ENCODE data around the gene PPP2R2D. TPM values are rescaled to one million over a fixed set of nuclear protein-coding genes. Genes with fewer than 3 reads are reported as not detected.

The PPP2R2D gene
- total and polyA plus RNA-seq, 2 experiments from 2014 or later: 25.9 to 32.1 TPM

DNA sequence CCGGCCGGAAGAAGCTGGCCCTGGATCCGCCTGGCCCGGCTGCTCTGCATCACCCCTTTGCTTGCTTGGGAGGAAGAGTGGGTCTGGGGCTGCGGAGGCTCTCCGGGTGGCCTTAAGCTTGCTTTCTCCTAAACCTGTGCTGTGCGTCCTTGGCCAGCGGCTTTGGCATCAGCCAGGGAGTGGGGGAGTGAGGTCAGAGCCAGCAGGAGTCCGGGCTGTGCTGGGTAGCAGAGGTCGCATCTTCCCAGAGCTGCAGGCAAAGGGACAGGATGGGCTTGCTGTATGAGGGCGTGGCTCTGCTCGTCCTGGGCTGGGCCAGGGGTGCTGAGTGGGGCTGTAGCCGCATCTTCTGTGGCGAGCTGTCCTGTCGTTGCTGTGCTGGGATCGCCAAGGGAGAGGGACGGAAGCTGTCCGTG is 59.8 kb downstream of the PPP2R2D start:
- Histone ChIP-seq H3K79me2 (no peaks in the 10 kb centered on the region), H3K9me2 (replicated peaks; ENCODE audit: insufficient read depth) (no peaks in the 10 kb centered on the region), H3K27me3 (no peaks in the 10 kb centered on the region), H3K36me3 (replicated peaks; ENCODE audit: insufficient read depth, low read depth) (no peaks in the 10 kb centered on the region), H3K9me3 (ENCODE audit: low read depth) (no peaks in the 10 kb centered on the region), H3K4me2 (no peak overlapping the region), H3K4me3 (no peak overlapping the region), H2AFZ (no peak overlapping the region), H3K4me1 (ENCODE audit: insufficient read depth) (no peaks in the 10 kb centered on the region), H3K27ac (no peak overlapping the region), H4K20me1 (ENCODE audit: insufficient read depth, poor library complexity, severe bottlenecking) (peaks cover 3% of the 10 kb centered on the region)
- 97% methylated on average over 18 of the region's 18 CpGs for WGBS (ENCODE audit: low lambda C conversion rate, missing lambda C conversion rate)
- TF ChIP-seq EZH2phosphoT487 (IDR thresholded peaks at IDR 0.05; ENCODE audit: low read depth, severe bottlenecking, unreplicated experiment): no peak
- TF ChIP-seq, protein P1, sequence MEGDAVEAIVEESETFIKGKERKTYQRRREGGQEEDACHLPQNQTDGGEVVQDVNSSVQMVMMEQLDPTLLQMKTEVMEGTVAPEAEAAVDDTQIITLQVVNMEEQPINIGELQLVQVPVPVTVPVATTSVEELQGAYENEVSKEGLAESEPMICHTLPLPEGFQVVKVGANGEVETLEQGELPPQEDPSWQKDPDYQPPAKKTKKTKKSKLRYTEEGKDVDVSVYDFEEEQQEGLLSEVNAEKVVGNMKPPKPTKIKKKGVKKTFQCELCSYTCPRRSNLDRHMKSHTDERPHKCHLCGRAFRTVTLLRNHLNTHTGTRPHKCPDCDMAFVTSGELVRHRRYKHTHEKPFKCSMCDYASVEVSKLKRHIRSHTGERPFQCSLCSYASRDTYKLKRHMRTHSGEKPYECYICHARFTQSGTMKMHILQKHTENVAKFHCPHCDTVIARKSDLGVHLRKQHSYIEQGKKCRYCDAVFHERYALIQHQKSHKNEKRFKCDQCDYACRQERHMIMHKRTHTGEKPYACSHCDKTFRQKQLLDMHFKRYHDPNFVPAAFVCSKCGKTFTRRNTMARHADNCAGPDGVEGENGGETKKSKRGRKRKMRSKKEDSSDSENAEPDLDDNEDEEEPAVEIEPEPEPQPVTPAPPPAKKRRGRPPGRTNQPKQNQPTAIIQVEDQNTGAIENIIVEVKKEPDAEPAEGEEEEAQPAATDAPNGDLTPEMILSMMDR (IDR thresholded peaks at IDR 0.05; ENCODE audit: poor library complexity): no peak
- no peak for TF ChIP-seq EZH2 (IDR thresholded peaks at IDR 0.05; ENCODE audit: borderline replicate concordance)
- DNase-seq (ENCODE audit: low spot score): no peak

DNA sequence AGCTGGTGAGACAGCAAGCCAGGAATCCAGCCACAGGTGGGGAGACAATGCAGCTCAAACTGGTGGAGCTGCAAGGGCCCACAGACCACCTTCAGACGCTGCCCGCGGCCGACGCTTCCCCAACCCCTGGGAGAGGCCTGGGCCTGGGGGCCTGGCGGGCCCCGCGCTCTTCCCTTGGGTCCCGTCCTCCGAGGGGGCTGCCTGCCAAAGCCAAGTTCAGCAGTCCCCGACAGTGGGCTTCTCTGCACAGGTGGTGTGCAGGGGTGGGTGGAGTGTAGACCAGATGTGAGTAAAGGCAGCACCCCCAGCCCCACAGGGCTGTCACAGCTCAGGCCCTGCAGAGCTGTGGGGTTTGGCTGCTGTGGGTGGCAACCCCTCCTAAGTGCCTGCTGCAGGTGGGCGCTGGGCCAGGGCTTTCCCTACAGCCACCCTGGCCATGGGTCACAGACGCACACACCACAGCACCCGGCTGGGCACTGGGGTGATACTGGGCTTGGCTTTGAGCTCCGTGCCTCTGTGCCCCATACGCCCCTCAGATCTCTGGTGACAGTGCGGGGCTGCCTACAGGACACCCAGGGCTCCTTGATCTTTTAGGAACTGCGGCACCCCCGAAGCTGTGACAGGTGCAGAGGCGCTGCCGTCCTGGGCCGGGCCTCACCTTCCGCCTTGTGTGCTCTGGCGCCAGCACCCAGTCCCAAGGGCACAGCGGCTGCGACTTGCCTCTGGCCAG is 60.4 kb downstream of the PPP2R2D start:
- DNase-seq (ENCODE audit: low spot score): no peak
- Histone ChIP-seq H3K27me3 (no peaks in the 10 kb centered on the region), H3K27ac (no peak overlapping the region), H2AFZ (no peak overlapping the region), H3K4me2 (no peak overlapping the region), H3K9me2 (replicated peaks; ENCODE audit: insufficient read depth) (no peaks in the 10 kb centered on the region), H3K36me3 (replicated peaks; ENCODE audit: insufficient read depth, low read depth) (no peaks in the 10 kb centered on the region), H4K20me1 (ENCODE audit: insufficient read depth, poor library complexity, severe bottlenecking) (peaks cover 3% of the 10 kb centered on the region), H3K79me2 (no peaks in the 10 kb centered on the region), H3K4me1 (ENCODE audit: insufficient read depth) (no peaks in the 10 kb centered on the region), H3K4me3 (no peak overlapping the region), H3K9me3 (ENCODE audit: low read depth) (no peaks in the 10 kb centered on the region)
- WGBS (ENCODE audit: low lambda C conversion rate, missing lambda C conversion rate): 98% methylated on average over 25 of the region's 26 CpGs
- TF ChIP-seq EZH2phosphoT487 (IDR thresholded peaks at IDR 0.05; ENCODE audit: low read depth, severe bottlenecking, unreplicated experiment) (no peak), EZH2 (IDR thresholded peaks at IDR 0.05; ENCODE audit: borderline replicate concordance) (no peak)
- TF ChIP-seq, protein P1 (IDR thresholded peaks at IDR 0.05; ENCODE audit: poor library complexity): no peak

DNA sequence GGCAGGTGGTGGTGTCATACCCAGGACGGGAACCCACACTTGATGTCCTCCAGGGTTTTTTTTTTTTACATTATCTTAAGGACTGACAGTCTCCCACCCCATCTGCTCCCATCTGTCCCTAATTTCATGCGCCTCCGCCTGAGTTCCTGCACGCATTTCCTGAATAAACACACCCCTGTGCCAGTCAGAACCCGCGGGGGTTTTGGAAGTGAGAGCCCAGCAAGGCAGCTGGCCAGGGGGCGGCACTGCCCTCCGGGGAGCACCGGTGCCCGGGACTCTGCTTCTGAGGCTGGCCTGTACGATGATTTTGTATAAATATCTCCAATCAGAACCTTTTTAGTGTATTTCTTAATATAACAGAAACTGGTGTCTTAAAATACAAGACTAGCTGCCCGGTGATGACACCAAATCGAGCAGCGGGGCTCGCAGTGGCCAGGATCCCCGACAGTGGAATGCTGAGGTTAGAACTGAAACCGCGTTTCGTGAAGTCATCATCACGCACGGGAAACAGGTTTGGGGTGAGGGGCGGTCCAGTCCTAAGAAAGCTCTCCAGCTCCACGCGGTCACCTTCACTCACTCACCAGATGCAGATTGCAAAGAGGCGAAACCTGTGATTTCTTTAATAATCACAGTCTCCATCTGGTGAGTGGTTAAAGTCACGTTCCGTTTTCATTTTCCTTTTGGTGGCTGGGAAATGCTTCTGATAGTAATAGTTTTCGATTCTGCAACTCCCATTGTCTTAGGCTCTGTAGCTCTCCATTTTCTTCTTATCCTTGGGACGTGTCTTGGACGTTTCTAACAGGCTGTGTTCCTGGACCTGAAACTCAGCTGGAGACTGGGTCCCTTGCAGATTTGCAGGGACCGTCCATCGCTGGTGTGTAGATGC is 61.2 kb downstream of the PPP2R2D start:
- no peak for DNase-seq (ENCODE audit: low spot score)
- H3K9me2 ChIP-seq (replicated peaks; ENCODE audit: insufficient read depth): no peaks in the 10 kb centered on the region
- WGBS (ENCODE audit: low lambda C conversion rate, missing lambda C conversion rate): 95% methylated on average over 32 of the region's 32 CpGs
- H2AFZ ChIP-seq: no peak overlapping the region
- no peak overlapping the region for H3K4me3 ChIP-seq
- H3K27me3 ChIP-seq: no peaks in the 10 kb centered on the region
- H3K79me2 ChIP-seq: no peaks in the 10 kb centered on the region
- no peak for TF ChIP-seq EZH2 (IDR thresholded peaks at IDR 0.05; ENCODE audit: borderline replicate concordance)
- TF ChIP-seq EZH2phosphoT487 (IDR thresholded peaks at IDR 0.05; ENCODE audit: low read depth, severe bottlenecking, unreplicated experiment): no peak
- TF ChIP-seq, protein P1 (IDR thresholded peaks at IDR 0.05; ENCODE audit: poor library complexity): no peak
- H3K4me1 ChIP-seq (ENCODE audit: insufficient read depth): no peaks in the 10 kb centered on the region
- peaks cover 3% of the 10 kb centered on the region for H4K20me1 ChIP-seq (ENCODE audit: insufficient read depth, poor library complexity, severe bottlenecking)
- no peak overlapping the region for H3K27ac ChIP-seq
- no peak overlapping the region for H3K4me2 ChIP-seq
- no peaks in the 10 kb centered on the region for H3K9me3 ChIP-seq (ENCODE audit: low read depth)
- no peaks in the 10 kb centered on the region for H3K36me3 ChIP-seq (replicated peaks; ENCODE audit: insufficient read depth, low read depth)

All from hepatocyte (in vitro differentiated cells).